IPS-20b (cell line): ENCODE measurements around the gene LRP5.
"Not testable (repeated sequence)": the region's sequence is repeated elsewhere in the genome, so short reads cannot be mapped to it uniquely, and the experiment has no call there.

ENCODE experiments used
- H3K27ac ChIP-seq: one replicate; pipeline ENCODE4 v1.5.1; 2013; ENCODE audit warnings: low read length
- H3K27me3 ChIP-seq: 2 replicates; pipeline ENCODE4 v1.6.1; 2013; ENCODE audit warnings: mild to moderate bottlenecking, low read length, inconsistent platforms; ENCODE audit not compliant: insufficient read depth
- H3K36me3 ChIP-seq: 2 replicates; pipeline ENCODE4 v1.6.1; 2013; ENCODE audit warnings: low read depth, mild to moderate bottlenecking, inconsistent platforms, low read length, moderate library complexity; ENCODE audit not compliant: insufficient read depth
- H3K4me1 ChIP-seq: 2 replicates; pipeline ENCODE4 v1.6.1; 2013; ENCODE audit warnings: mild to moderate bottlenecking, control low read depth, inconsistent platforms, low read length, moderate library complexity; ENCODE audit not compliant: insufficient read depth
- H3K4me3 ChIP-seq: 2 replicates; pipeline ENCODE4 v1.5.1; 2013; ENCODE audit warnings: mild to moderate bottlenecking, low read length, inconsistent platforms
- H3K9ac ChIP-seq: 2 replicates; pipeline ENCODE4 v1.6.1; 2013; ENCODE audit warnings: low read depth, mild to moderate bottlenecking, inconsistent platforms, low read length, moderate library complexity
- H3K9me3 ChIP-seq: 2 replicates; pipeline ENCODE4 v1.6.1; 2013; ENCODE audit warnings: mild to moderate bottlenecking, low read depth, low read length, inconsistent platforms; ENCODE audit not compliant: insufficient read depth

Gene LRP5

GRCh38 chr11:68396516-68396915 lies 84.1 kb downstream of the LRP5 start:
- Histone ChIP-seq H3K36me3 (peaks cover 6% of the 10 kb centered on the region; the same call in 1 of the 2 replicates), H3K4me3 (no peak overlapping the region), H3K27me3 (no peaks in the 10 kb centered on the region), H3K27ac (no peak overlapping the region), H3K4me1 (no peaks in the 10 kb centered on the region), H3K9me3 (no peaks in the 10 kb centered on the region), H3K9ac (no peak overlapping the region)

- H3K36me3 ChIP-seq = peaks cover 3% of the 10 kb centered on the region; the same call in 1 of the 2 replicates
These were observed 84.9 kb downstream of the LRP5 start for GRCh38 chr11:68397256-68397655.

DNA sequence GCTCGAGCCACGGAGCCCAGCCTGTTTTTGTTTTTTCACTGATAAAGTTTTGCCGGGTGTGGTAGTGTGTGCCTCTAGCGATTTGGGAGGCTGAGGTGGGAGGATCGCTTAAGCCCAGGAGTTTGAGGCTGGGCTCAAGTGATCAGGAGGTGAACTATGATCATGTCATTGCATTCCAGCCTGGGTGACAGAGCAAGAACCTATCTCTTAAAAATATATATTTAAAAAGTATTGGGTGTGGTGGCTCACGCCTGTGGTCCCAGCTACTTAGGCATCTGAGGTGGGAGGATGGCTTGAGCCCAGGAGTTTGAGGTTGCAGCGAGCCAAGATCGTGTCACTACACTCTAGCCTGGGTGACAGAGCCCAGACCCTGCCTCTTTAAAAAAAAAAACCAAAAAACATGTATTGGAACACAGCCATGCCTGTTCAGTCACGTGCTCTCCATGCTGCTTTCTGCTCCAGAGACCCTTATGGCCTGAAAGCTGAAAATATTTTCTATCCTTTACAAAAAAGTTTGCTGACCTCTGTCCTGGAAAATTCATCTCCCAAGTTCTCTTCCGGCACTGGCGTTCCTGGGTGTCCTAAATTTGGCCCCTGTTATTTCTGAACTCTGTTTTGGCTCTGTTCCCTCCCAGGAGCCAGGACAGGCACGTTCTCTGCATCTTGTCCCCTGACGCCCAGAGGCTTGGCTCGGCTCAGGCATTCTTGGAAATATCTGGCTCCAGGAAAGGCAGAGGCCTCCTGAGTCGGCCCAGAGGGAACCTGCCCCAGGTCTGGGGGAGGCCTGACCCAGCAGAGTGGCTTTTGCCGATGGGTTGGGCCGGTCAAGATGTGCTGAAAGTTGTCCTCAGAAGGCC lies 86.8 kb downstream of the LRP5 start:
- no peak overlapping the region for H3K4me3 ChIP-seq
- no peaks in the 10 kb centered on the region for H3K27me3 ChIP-seq
- no peak overlapping the region for H3K27ac ChIP-seq
- H3K9me3 ChIP-seq = no peaks in the 10 kb centered on the region
- peaks cover 19% of the 10 kb centered on the region for H3K36me3 ChIP-seq
- H3K4me1 ChIP-seq = no peaks in the 10 kb centered on the region
- H3K9ac ChIP-seq = no peak overlapping the region

More at GRCh38 chr11:68397256-68397655, 84.9 kb downstream of the LRP5 start:
- no peaks in the 10 kb centered on the region for H3K9me3 ChIP-seq
- H3K4me1 ChIP-seq = no peaks in the 10 kb centered on the region
- H3K9ac ChIP-seq = no peak overlapping the region
- no peaks in the 10 kb centered on the region for H3K27me3 ChIP-seq
- no peak overlapping the region for H3K27ac ChIP-seq
- no peak overlapping the region for H3K4me3 ChIP-seq

DNA sequence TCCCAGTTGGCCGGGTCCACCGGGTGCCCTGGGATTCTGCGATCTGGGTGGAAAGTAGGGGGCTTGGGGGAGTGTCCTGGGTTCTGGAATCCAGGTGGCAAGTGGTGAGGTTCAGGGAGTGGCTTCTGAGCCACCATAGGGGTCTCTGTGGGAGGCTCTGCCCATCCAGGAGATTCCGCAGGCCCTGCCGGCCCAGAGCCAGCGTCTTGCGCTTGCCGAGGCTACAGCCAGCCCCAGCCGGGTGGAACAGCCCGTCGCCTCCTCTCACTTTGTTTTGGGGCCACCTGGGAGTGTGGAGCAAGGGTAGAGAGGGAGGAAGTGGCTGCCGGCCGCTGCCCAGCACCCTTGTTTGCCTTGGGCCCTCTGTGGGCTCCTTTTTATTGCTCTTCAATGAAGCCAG lies 87.5 kb downstream of the LRP5 start:
- Histone ChIP-seq H3K27me3 (no peaks in the 10 kb centered on the region), H3K4me3 (no peak overlapping the region), H3K9me3 (no peaks in the 10 kb centered on the region), H3K9ac (no peak overlapping the region), H3K36me3 (peaks cover 22% of the 10 kb centered on the region), H3K27ac (no peak overlapping the region), H3K4me1 (no peaks in the 10 kb centered on the region)

DNA sequence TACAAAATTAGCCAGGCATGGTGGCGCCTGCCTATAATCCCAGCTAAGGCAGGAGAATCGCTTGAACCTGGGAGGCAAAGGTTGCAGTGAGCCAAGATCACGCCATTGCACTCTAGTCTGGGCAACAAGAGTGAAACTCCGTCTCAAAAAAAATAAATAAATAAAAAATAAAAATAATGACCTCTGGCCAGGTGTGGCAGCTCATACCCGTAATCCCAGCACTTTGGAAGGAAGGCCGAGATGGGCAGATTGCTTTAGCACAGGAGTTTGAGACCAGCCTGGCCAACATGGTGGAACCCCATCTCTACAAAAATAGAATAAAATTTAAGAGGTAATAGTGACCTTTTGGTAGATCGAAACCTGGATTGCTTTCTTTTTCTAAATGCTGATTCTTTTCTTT lies 88.2 kb downstream of the LRP5 start:
- H3K27ac ChIP-seq, H3K4me1 ChIP-seq, H3K27me3 ChIP-seq, H3K4me3 ChIP-seq, H3K9me3 ChIP-seq, H3K9ac ChIP-seq: not testable (repeated sequence)
- peaks cover 22% of the 10 kb centered on the region for H3K36me3 ChIP-seq

DNA sequence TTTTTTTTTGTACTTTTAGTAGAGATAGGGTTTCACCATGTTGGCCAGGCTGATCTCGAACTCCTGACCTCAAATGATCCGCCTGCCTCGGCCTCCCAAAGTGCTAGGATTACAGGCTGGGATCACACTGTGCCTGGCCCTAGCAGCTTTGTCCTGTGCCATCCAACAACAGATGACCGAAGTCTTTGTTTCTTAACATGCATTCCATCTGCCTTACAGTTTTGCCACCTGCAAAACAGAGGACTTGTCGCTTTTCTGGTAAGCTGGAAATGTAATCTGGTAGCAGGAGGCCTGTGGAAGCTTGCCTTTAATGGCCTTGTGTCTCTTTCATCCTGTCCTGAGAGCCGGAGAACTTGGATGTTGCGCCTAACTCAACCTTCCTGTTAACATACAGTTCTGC lies 89.5 kb downstream of the LRP5 start:
- no peaks in the 10 kb centered on the region for H3K9me3 ChIP-seq
- H3K36me3 ChIP-seq = peaks cover 29% of the 10 kb centered on the region
- H3K4me1 ChIP-seq = no peaks in the 10 kb centered on the region
- H3K27me3 ChIP-seq = no peaks in the 10 kb centered on the region
- no peak overlapping the region for H3K9ac ChIP-seq
- no peak overlapping the region for H3K27ac ChIP-seq
- H3K4me3 ChIP-seq = no peak overlapping the region

DNA sequence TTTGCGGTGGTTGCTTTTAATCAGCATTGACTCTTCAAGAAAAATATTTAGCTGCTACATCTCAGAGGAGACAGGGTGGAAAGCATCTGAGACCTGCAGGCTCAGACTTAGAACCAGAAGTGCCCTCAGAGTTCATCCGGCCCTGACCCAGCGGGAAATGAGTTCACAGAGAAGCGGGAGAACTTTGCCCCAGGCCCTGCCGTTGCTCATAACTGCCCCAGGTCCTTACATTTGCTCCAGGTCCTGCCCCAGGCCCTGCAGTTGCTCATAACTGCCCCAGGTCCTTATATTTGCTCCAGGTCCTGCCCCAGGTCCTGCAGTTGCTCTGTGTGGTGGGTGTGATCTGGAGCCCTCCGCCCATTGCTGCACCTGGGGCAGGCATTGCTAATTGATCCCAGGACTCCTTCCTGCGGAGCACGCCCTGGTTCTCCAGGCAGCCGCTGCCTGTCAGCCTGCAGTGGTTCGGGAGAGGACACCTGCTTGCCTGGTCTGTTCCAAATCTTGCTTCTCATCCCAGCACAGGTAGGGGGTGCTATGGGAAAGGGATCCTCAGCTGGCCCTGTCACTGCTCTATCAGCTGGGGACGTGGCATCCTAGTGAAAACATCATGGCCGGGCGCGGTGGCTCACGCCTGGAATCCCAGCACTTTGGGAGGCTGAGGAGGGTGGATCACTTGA lies 90.1 kb downstream of the LRP5 start:
- no peaks in the 10 kb centered on the region for H3K4me1 ChIP-seq
- H3K9me3 ChIP-seq = no peaks in the 10 kb centered on the region
- no peak overlapping the region for H3K9ac ChIP-seq
- H3K27ac ChIP-seq = no peak overlapping the region
- H3K27me3 ChIP-seq = no peaks in the 10 kb centered on the region
- no peak overlapping the region for H3K4me3 ChIP-seq
- peaks cover 30% of the 10 kb centered on the region for H3K36me3 ChIP-seq

DNA sequence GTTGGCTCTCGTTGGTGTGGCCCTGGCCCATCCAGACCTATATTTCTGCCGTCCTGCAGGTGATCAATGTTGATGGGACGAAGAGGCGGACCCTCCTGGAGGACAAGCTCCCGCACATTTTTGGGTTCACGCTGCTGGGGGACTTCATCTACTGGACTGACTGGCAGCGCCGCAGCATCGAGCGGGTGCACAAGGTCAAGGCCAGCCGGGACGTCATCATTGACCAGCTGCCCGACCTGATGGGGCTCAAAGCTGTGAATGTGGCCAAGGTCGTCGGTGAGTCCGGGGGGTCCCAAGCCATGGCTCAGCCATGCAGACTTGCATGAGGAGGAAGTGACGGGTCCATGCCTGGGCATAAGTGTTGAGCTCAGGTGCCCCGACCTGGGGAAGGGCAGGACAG lies 91.0 kb downstream of the LRP5 start:
- Histone ChIP-seq H3K27ac (no peak overlapping the region), H3K9me3 (no peaks in the 10 kb centered on the region), H3K4me1 (no peaks in the 10 kb centered on the region), H3K9ac (no peak overlapping the region), H3K4me3 (no peak overlapping the region), H3K27me3 (no peaks in the 10 kb centered on the region), H3K36me3 (peaks cover 30% of the 10 kb centered on the region)

- Histone ChIP-seq H3K36me3 (peaks cover 30% of the 10 kb centered on the region), H3K4me1 (no peaks in the 10 kb centered on the region), H3K9me3 (no peaks in the 10 kb centered on the region), H3K27me3 (no peaks in the 10 kb centered on the region), H3K9ac (no peak overlapping the region), H3K4me3 (no peak overlapping the region), H3K27ac (no peak overlapping the region)
These were observed 91.4 kb downstream of the LRP5 start for GRCh38 chr11:68403831-68404230.

GRCh38 chr11:68406324-68407313 lies 94.2 kb downstream of the LRP5 start:
- H3K36me3 ChIP-seq = peaks cover 49% of the 10 kb centered on the region
- no peak overlapping the region for H3K4me3 ChIP-seq
- no peaks in the 10 kb centered on the region for H3K4me1 ChIP-seq
- no peaks in the 10 kb centered on the region for H3K9me3 ChIP-seq
- no peak overlapping the region for H3K9ac ChIP-seq
- no peaks in the 10 kb centered on the region for H3K27me3 ChIP-seq
- no peak overlapping the region for H3K27ac ChIP-seq

- H3K36me3 ChIP-seq = peaks cover 54% of the 10 kb centered on the region
- no peaks in the 10 kb centered on the region for H3K4me1 ChIP-seq
- H3K9ac ChIP-seq = no peak overlapping the region
- H3K27ac ChIP-seq = no peak overlapping the region
- no peaks in the 10 kb centered on the region for H3K27me3 ChIP-seq
- no peaks in the 10 kb centered on the region for H3K9me3 ChIP-seq
- no peak overlapping the region for H3K4me3 ChIP-seq
These were observed 96.1 kb downstream of the LRP5 start for GRCh38 chr11:68408512-68408911.
